B cell (primary cell): Measurements from ENCODE around the gene R3HDM4.

Source experiments
- EZH2 ChIP-seq: IDR thresholded peaks from 2 replicates; pipeline ENCODE4 v1.6.1; 2012; ENCODE audit warnings: borderline replicate concordance, low read depth, mild to moderate bottlenecking, moderate library complexity, low read length; ENCODE audit not compliant: insufficient read depth, poor library complexity, severe bottlenecking
- TF ChIP-seq, protein P1 (sequence below): fragments of 200-600 bp; IDR thresholded peaks from one replicate; pipeline ENCODE4 v1.8.0; 2022; ENCODE audit warnings: antibody characterized with exemption, mild to moderate bottlenecking

DNA sequence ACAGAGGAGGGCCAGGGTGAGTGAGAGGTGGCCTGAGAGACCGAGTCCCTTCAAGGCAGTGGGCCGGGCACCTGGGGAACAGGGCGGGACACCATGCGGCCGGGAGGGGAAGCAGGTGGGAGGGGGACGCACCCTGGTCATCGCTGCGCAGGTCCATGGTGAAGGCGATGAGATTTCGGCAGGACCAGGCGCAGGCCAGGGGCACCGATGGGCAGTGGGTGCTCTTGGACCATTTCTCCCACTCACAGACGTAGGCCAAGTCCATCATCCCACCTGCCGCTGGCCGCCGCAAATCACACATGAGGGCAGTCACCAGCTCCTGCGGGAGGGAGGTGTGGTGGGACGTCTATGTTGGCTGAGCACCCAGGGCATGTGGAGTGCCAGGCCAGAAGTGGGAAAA lies 22.2 kb downstream of the R3HDM4 start:
- TF ChIP-seq, protein P1, sequence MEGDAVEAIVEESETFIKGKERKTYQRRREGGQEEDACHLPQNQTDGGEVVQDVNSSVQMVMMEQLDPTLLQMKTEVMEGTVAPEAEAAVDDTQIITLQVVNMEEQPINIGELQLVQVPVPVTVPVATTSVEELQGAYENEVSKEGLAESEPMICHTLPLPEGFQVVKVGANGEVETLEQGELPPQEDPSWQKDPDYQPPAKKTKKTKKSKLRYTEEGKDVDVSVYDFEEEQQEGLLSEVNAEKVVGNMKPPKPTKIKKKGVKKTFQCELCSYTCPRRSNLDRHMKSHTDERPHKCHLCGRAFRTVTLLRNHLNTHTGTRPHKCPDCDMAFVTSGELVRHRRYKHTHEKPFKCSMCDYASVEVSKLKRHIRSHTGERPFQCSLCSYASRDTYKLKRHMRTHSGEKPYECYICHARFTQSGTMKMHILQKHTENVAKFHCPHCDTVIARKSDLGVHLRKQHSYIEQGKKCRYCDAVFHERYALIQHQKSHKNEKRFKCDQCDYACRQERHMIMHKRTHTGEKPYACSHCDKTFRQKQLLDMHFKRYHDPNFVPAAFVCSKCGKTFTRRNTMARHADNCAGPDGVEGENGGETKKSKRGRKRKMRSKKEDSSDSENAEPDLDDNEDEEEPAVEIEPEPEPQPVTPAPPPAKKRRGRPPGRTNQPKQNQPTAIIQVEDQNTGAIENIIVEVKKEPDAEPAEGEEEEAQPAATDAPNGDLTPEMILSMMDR, result no peak
- no peak for TF ChIP-seq EZH2
